ENCODE data around the gene INS. TPM values are rescaled to one million over a fixed set of nuclear protein-coding genes. Genes with fewer than 3 reads are reported as not detected.

The INS gene
- total and polyA plus RNA-seq, 2 of the 8 experiments (the other 6 are each of a cell fraction or from before 2014, with no cell fraction given): not detected

- H3K56ac ChIP-seq (replicated peaks; ENCODE audit: insufficient read length, low read depth, low read length): no peak overlapping the region
- H3K14ac ChIP-seq (ENCODE audit: insufficient read length): no peak overlapping the region
- H3K18ac ChIP-seq (ENCODE audit: extremely low read depth, low read length): no peak overlapping the region
- no peak overlapping the region for H2AK5ac ChIP-seq (ENCODE audit: low read depth, low read length)
- no peak overlapping the region for H2BK12ac ChIP-seq (ENCODE audit: low read depth, low read length)
- no peak overlapping the region for H4K5ac ChIP-seq (ENCODE audit: insufficient read length, low read depth, low read length)
- POLR2A ChIA-PET (ENCODE audit: partially characterized antibody): no interaction called here
- H3K4me1 ChIP-seq (replicated peaks in 1 of 4; ENCODE audit: control insufficient read depth in 3 of 4, insufficient read depth in 4 of 4, low read length in 3 of 4): peaks cover 0 to 3% (median 1%) of the 10 kb centered on the region in 4 experiments; a peak in 1 of 7 replicates
- no peaks in the 10 kb centered on the region for H3K23me2 ChIP-seq (ENCODE audit: low read depth, low read length)
- no peak overlapping the region for H2BK5ac ChIP-seq (ENCODE audit: low read depth, low read length)
- no peak overlapping the region for H4K91ac ChIP-seq (replicated peaks; ENCODE audit: insufficient read length, low read length)
- H4K8ac ChIP-seq (ENCODE audit: extremely low read depth, insufficient read depth, low read length): no peak overlapping the region
- CTCF ChIA-PET (ENCODE audit: partially characterized antibody): interaction anchor here (1.3 to 20.6 kb wide), 4 partner anchors 10 to 21 kb away, joined by 4 to 244 read pairs (median 13); partner anchors contain the start of gene INS
- DNase-seq (ENCODE audit: low read depth in 1 of 2, low spot score in 2 of 2) (no peak), FAIRE-seq (no peak)
- no peaks in the 10 kb centered on the region for H3K9me3 ChIP-seq (ENCODE audit: insufficient read depth in 2 of 2, low read depth in 1 of 2, low read length in 1 of 2)
- no peak overlapping the region for H3K27ac ChIP-seq (ENCODE audit: low read depth, low read length)
- no peaks in the 10 kb centered on the region; a peak in 1 of 8 replicates for H3K36me3 ChIP-seq (ENCODE audit: control insufficient read depth in 2 of 4, insufficient read depth in 4 of 4, low read length in 3 of 4)
- no peaks in the 10 kb centered on the region for H3K27me3 ChIP-seq (replicated peaks in 1 of 4; ENCODE audit: control insufficient read depth in 3 of 4, extremely low read depth in 1 of 4, insufficient read depth in 3 of 4, low read length in 3 of 4)
- H2AFZ ChIP-seq (ENCODE audit: low read length): no peak overlapping the region
- H2BK120ac ChIP-seq (replicated peaks; ENCODE audit: low read depth, low read length): no peak overlapping the region
- peaks cover 0 to 6% of the 10 kb centered on the region in 2 experiments for H4K20me1 ChIP-seq (replicated peaks in 1 of 2; ENCODE audit: control insufficient read depth in 1 of 2, insufficient read depth in 2 of 2, low read length in 2 of 2)
- H3K79me2 ChIP-seq (ENCODE audit: control insufficient read depth in 1 of 2, insufficient read depth in 2 of 2, low read length in 2 of 2): no peaks in the 10 kb centered on the region
- TF ChIP-seq RFX5 (IDR thresholded peaks at IDR 0.05; ENCODE audit: borderline replicate concordance, low read depth, low read length) (no peak), MAX (IDR thresholded peaks at IDR 0.05) (no peak), BACH1 (IDR thresholded peaks at IDR 0.05; ENCODE audit: low read length) (no peak), TBP (IDR thresholded peaks at IDR 0.05; ENCODE audit: low read depth, low read length) (no peak), YY1 (IDR thresholded peaks at IDR 0.05; ENCODE audit: low read depth, low read length) (no peak)
- H2BK20ac ChIP-seq (ENCODE audit: low read length): no peak overlapping the region
- no peak overlapping the region for H3K9ac ChIP-seq (replicated peaks in 1 of 4; ENCODE audit: extremely low read depth in 1 of 4, low read depth in 3 of 4, low read length in 3 of 4)
- H3K4ac ChIP-seq (replicated peaks; ENCODE audit: insufficient read length, low read depth, low read length): no peak overlapping the region
- no peak overlapping the region for H3K4me2 ChIP-seq (ENCODE audit: insufficient read depth in 1 of 2, low read depth in 2 of 2, low read length in 2 of 2)
- WGBS, 2 experiments (ENCODE audit: extremely low coverage in 1 of 2, insufficient coverage in 1 of 2, insufficient read length in 1 of 2, insufficient replicate concordance in 2 of 2, low coverage in 1 of 2, low lambda C conversion rate in 2 of 2, missing lambda C conversion rate in 1 of 2): 91% methylated on average over 6 of the region's 12 CpGs; no CpG with 5 or more reads in 1 of the 2 experiments
- no peak overlapping the region for H3K23ac ChIP-seq (ENCODE audit: insufficient read length)
- no peak overlapping the region for H3K4me3 ChIP-seq (ENCODE audit: extremely low read depth in 1 of 4, insufficient read depth in 2 of 4, low read depth in 3 of 4, low read length in 4 of 4)
- H3K79me1 ChIP-seq (ENCODE audit: low read depth, low read length): no peaks in the 10 kb centered on the region
- H2BK15ac ChIP-seq (ENCODE audit: low read length): no peak overlapping the region
These were observed 11.7 kb upstream of the INS start for GRCh38 chr11:2172676-2173075.

Measured in H1 (cell line).